NCI-H1417 (cell line): ENCODE results near the gene RTN4IP1.

Experiments used
- DNase-seq, 3 experiments: peaks; one replicate each; lab custom pipeline; 2025; lab: John Stamatoyannopoulos, UW

RTN4IP1 gene

DNA sequence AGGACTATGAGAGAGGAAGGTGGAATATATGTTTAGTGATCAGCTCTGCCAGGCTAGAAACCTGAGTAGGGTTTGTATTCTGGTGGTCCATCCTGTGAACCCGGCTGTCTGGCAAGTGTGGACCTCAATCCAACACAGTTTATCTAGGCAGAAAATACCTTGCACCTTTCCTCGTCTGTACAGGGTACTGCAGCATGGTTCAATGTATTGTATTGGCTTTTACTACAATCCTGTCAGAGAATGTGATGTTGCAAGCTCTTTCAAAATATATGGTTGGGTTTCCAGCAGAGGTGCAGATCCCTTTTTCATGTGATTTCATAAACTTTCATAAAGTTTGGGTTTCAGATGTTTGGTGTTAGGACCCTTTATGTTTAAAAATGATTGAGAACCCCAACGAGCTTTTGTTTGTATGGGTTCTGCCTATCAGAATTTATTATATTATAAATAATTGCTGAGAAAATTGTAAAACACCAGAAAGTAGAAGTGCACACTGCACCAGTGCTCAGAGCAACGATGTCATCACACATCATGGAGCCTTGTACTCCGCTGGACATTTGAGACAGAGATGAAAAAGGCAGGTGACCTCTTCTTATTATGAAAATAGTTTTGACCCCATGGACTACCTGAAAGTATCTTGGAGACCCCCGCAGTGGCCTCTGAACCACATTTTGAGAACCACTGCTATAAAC is 106.6 kb downstream of the RTN4IP1 start:
- DNase-seq = no peak
